HG02588 (cell line): Measurements from ENCODE around the gene GRAMD4.

Experiments
- ATAC-seq: cut with Tn5 transposase; IDR thresholded peaks from one replicate; pipeline ENCODE4 v1.9.1; 2021; ENCODE audit warnings: mild to moderate bottlenecking, moderate library complexity; ENCODE audit not compliant: unreplicated experiment

Gene GRAMD4

GRCh38 chr22:46653596-46653995, 33.4 kb downstream of the GRAMD4 start:
- ATAC-seq = no peak

GRCh38 chr22:46654426-46654825, 34.2 kb downstream of the GRAMD4 start:
- no peak for ATAC-seq

GRCh38 chr22:46654927-46655595, 34.9 kb downstream of the GRAMD4 start:
- no peak for ATAC-seq

- no peak for ATAC-seq
These were observed 35.8 kb downstream of the GRAMD4 start for GRCh38 chr22:46655861-46656608.

- no peak for ATAC-seq
These were observed 36.9 kb downstream of the GRAMD4 start for GRCh38 chr22:46656856-46657654.

- no peak for ATAC-seq
These were observed 37.4 kb downstream of the GRAMD4 start for GRCh38 chr22:46657655-46657953.

- no peak for ATAC-seq
These were observed 38.1 kb downstream of the GRAMD4 start for GRCh38 chr22:46657996-46658947.

- ATAC-seq = no peak
These were observed 39.0 kb downstream of the GRAMD4 start for GRCh38 chr22:46659059-46659790.

- no peak for ATAC-seq
These were observed 39.6 kb downstream of the GRAMD4 start for GRCh38 chr22:46659791-46660186.

- ATAC-seq = no peak
These were observed 40.5 kb downstream of the GRAMD4 start for GRCh38 chr22:46660604-46661201.

- ATAC-seq = no peak
These were observed 41.1 kb downstream of the GRAMD4 start for GRCh38 chr22:46661221-46661851.

- ATAC-seq = no peak
These were observed 42.0 kb downstream of the GRAMD4 start for GRCh38 chr22:46662226-46662625.

- no peak for ATAC-seq
These were observed 42.8 kb downstream of the GRAMD4 start for GRCh38 chr22:46663001-46663400.

GRCh38 chr22:46663436-46664100, 43.4 kb downstream of the GRAMD4 start:
- no peak for ATAC-seq

GRCh38 chr22:46664301-46664855, 44.2 kb downstream of the GRAMD4 start:
- ATAC-seq = no peak

GRCh38 chr22:46665151-46665695, 45.0 kb downstream of the GRAMD4 start:
- no peak for ATAC-seq

- ATAC-seq = no peak
These were observed 45.6 kb downstream of the GRAMD4 start for GRCh38 chr22:46665751-46666280.
